HFFc6 (cell line): ENCODE measurements around the gene SMAD9. TPM values are rescaled to one million over a fixed set of nuclear protein-coding genes. Genes with fewer than 3 reads are reported as not detected.

Experiments
- DNase-seq: peaks from one replicate; pipeline ENCODE4 v3.0.0-alpha.2; 2018
- H3K27ac Mint-ChIP-seq: 2 replicates; pipeline ENCODE4 v1.8.0; 2020; ENCODE audit warnings: mild to moderate bottlenecking, mixed read lengths
- H3K27me3 Mint-ChIP-seq: 2 replicates; pipeline ENCODE4 v1.8.0; 2021; ENCODE audit warnings: mild to moderate bottlenecking, moderate library complexity, mixed read lengths; ENCODE audit not compliant: insufficient read depth
- H3K36me3 Mint-ChIP-seq: 2 replicates; pipeline ENCODE4 v1.8.0; 2021; ENCODE audit warnings: low read depth, mixed read lengths
- H3K4me1 Mint-ChIP-seq: 2 replicates; pipeline ENCODE4 v1.8.0; 2020; ENCODE audit warnings: low read depth, mixed read lengths
- H3K4me3 Mint-ChIP-seq: 2 replicates; pipeline ENCODE4 v1.8.0; 2020; ENCODE audit warnings: mild to moderate bottlenecking, moderate library complexity, mixed read lengths
- H3K9me3 Mint-ChIP-seq: 2 replicates; pipeline ENCODE4 v1.8.0; 2020; ENCODE audit warnings: mild to moderate bottlenecking, mixed read lengths
- CTCF ChIP-seq: fragments of 200-600 bp; sonication (generic); IDR thresholded peaks from 2 replicates; pipeline ENCODE4 v1.5.0; 2021; ENCODE audit warnings: antibody characterized with exemption, mild to moderate bottlenecking
- total RNA-seq, 6 experiments: library from RNA; stranded (reverse); fragmentation: NEBNext Ultra II Directional; extraction: Animal tissue kit (Norgen Biotek cat#: 25700); gene quantifications; 2 replicates in 1 of 6; 3 replicates in 5 of 6; pipeline ENCODE4 v1.2.3, GENCODE V29; 2021

SMAD9 gene
- total RNA-seq, 6 experiments from 2014 or later, result 10.7 to 22.5 (median 17.9) TPM

DNA sequence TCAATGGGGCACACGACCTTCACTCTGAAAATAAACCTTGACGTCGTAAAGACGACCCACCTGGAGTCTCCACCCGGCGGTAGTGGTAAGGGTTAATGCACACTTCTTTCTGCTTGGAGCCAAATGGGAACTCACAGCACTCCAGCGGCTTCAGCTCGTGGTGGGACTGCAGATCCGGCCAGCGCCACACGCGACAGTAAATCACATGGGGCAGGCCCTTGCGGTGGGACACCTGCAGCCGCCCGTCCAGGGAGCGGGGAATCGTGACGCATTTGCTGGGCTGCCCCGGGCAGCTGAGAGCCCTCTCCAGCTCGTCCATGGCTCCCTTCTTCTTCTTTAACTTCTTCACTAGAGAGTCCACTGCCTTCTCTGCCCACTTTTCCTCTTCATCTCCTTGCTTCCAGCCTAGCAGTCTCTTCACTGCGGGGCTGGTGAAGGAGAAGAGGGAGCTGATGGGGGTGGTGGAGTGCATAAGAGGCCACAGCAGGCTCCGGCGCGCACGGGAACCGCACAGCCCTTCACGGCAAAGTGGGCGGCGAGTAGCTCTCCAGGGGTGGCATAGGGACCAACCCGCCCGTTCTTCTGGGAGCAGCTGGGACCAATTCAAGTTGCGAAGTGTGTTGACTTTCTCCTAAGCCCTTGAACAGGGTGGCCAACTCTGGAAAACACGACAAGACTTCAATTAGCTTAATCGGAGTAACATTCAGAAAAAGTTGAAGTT, 40.7 kb downstream of the SMAD9 start:
- DNase-seq, result no peak
- H3K9me3 Mint-ChIP-seq, result no peaks in the 10 kb centered on the region
- H3K27ac Mint-ChIP-seq, result no peak overlapping the region
- H3K4me1 Mint-ChIP-seq, result peaks cover 23% of the 10 kb centered on the region; the same call in 1 of the 2 replicates
- no peaks in the 10 kb centered on the region for H3K27me3 Mint-ChIP-seq
- peaks cover 6% of the 10 kb centered on the region; the same call in 1 of the 2 replicates for H3K36me3 Mint-ChIP-seq
- no peak for TF ChIP-seq CTCF
- no peak overlapping the region for H3K4me3 Mint-ChIP-seq

DNA sequence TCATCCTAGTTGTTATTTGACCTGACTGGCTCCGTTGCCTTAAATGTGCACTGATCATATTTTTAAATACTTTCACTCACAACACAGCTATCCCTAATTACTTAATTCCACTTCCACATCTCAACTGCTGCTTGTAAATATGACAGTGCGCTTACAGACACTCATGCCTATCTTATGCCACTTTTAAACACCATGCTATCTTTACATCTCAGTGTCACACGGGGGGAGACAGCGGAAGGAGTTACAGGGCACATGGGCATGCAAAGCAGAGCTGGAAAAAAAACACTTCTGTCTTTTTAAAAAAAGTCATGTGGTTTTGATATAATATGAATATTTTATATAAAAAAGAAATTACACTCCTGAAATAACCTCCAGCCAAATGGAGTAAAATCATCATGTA, 44.1 kb downstream of the SMAD9 start:
- peaks cover 14% of the 10 kb centered on the region; the same call in 1 of the 2 replicates for H3K4me1 Mint-ChIP-seq
- H3K27me3 Mint-ChIP-seq, result no peaks in the 10 kb centered on the region
- H3K36me3 Mint-ChIP-seq, result peaks cover 10% of the 10 kb centered on the region; the same call in 1 of the 2 replicates
- no peak overlapping the region for H3K4me3 Mint-ChIP-seq
- no peak for TF ChIP-seq CTCF
- DNase-seq, result no peak
- no peak overlapping the region for H3K27ac Mint-ChIP-seq
- no peaks in the 10 kb centered on the region for H3K9me3 Mint-ChIP-seq

GRCh38 chr13:36875431-36875830, 44.6 kb downstream of the SMAD9 start:
- no peak for TF ChIP-seq CTCF
- H3K4me1 Mint-ChIP-seq, result peaks cover 11% of the 10 kb centered on the region; the same call in 1 of the 2 replicates
- H3K27ac Mint-ChIP-seq, result no peak overlapping the region
- H3K36me3 Mint-ChIP-seq, result peaks cover 10% of the 10 kb centered on the region; the same call in 1 of the 2 replicates
- H3K4me3 Mint-ChIP-seq, result no peak overlapping the region
- no peak for DNase-seq
- no peaks in the 10 kb centered on the region for H3K9me3 Mint-ChIP-seq
- no peaks in the 10 kb centered on the region for H3K27me3 Mint-ChIP-seq

DNA sequence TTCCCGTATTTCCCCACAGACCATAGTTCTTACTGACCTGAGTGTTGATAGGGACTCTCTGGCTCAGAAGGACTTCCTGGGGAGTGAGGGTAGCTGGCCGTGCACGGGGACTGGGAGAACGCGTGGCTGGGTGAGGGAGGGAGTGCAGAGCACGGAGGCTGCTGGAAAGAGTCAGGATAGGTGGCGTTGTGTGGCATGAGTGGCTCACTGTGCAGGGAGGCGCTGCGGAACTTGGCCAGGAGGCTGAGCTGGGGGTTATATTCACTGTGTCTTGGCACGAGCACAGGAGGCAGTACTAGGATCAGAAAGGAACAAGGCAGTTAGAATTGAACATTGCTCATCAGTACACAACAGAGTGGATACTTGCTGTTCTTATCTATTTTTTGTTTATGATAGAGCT, 47.4 kb downstream of the SMAD9 start:
- no peak for TF ChIP-seq CTCF
- H3K4me1 Mint-ChIP-seq, result peaks cover 11% of the 10 kb centered on the region; the same call in 1 of the 2 replicates
- no peak for DNase-seq
- no peaks in the 10 kb centered on the region for H3K27me3 Mint-ChIP-seq
- H3K4me3 Mint-ChIP-seq, result no peak overlapping the region
- H3K36me3 Mint-ChIP-seq, result 0 out of 2 replicates have a peak, but pooled peaks cover 4% of the 10 kb centered on the region
- no peak overlapping the region for H3K27ac Mint-ChIP-seq
- H3K9me3 Mint-ChIP-seq, result no peaks in the 10 kb centered on the region

GRCh38 chr13:36870050-36870692, 49.9 kb downstream of the SMAD9 start:
- Mint-ChIP-seq H3K36me3 (peaks cover 9% of the 10 kb centered on the region), H3K27me3 (no peaks in the 10 kb centered on the region), H3K9me3 (no peaks in the 10 kb centered on the region), H3K27ac (no peak overlapping the region), H3K4me3 (no peak overlapping the region), H3K4me1 (peaks cover under 1% of the 10 kb centered on the region; the same call in 1 of the 2 replicates)
- DNase-seq, result no peak
- TF ChIP-seq CTCF, result no peak
